ENCODE data around the gene CRKL. TPM values are rescaled to one million over a fixed set of nuclear protein-coding genes. Genes with fewer than 3 reads are reported as not detected.

CRKL gene
- total and polyA plus RNA-seq, 4 donors: 55.2 to 88.0 (median 64.6) TPM

DNA sequence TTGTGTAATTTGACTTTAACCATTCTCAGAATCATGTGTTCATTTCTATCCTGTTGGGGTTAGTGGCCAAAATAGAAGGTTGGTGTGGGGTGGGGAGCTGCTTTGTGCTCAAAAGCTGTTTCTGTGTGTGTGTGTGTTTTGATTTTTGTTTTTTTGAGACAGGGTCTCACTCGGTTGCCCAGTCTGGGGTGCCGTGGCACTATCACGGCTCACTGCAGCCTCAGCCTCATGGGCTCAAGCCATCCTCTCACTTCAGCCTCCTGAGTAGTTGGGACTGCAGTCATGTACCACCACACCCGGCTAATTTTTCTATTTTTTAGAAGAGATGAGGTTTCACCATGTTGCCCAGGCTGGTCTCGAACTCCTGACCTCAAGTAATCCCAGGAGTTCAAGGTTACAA lies 31.8 kb downstream of the CRKL start:
- H3K4me1 ChIP-seq (ENCODE audit: control insufficient read depth, insufficient read depth, low read length): peaks cover 3% of the 10 kb centered on the region
- WGBS (ENCODE audit: insufficient coverage): 94% methylated on average over 4 of the region's 5 CpGs
- no peaks in the 10 kb centered on the region for H3K9me3 ChIP-seq (ENCODE audit: control insufficient read depth, insufficient read depth, low read length)
- DNase-seq (ENCODE audit: low read depth in 4 of 6, low spot score in 6 of 6): no peak
- no peaks in the 10 kb centered on the region for H3K27me3 ChIP-seq (ENCODE audit: control insufficient read depth, insufficient read depth, low read length)
- peaks cover 27% of the 10 kb centered on the region for H3K36me3 ChIP-seq (ENCODE audit: control insufficient read depth, insufficient read depth, low read length)
- no peak overlapping the region for H3K4me3 ChIP-seq (ENCODE audit: low read depth, low read length)
- no peak overlapping the region for H3K27ac ChIP-seq (ENCODE audit: low read depth, low read length)

GRCh38 chr22:20949698-20950183 lies 32.5 kb downstream of the CRKL start:
- Histone ChIP-seq H3K4me3 (ENCODE audit: low read depth, low read length) (no peak overlapping the region), H3K36me3 (ENCODE audit: control insufficient read depth, insufficient read depth, low read length) (peaks cover 27% of the 10 kb centered on the region), H3K9me3 (ENCODE audit: control insufficient read depth, insufficient read depth, low read length) (no peaks in the 10 kb centered on the region), H3K4me1 (ENCODE audit: control insufficient read depth, insufficient read depth, low read length) (peaks cover 3% of the 10 kb centered on the region), H3K27ac (ENCODE audit: low read depth, low read length) (no peak overlapping the region), H3K27me3 (ENCODE audit: control insufficient read depth, insufficient read depth, low read length) (no peaks in the 10 kb centered on the region)
- DNase-seq (ENCODE audit: low read depth in 4 of 6, low spot score in 6 of 6): no peak
- 83% methylated on average over 12 of the region's 13 CpGs for WGBS (ENCODE audit: insufficient coverage)

GRCh38 chr22:20951151-20951931 lies 34.1 kb downstream of the CRKL start:
- H3K4me3 ChIP-seq (ENCODE audit: low read depth, low read length): no peak overlapping the region
- H3K36me3 ChIP-seq (ENCODE audit: control insufficient read depth, insufficient read depth, low read length): peaks cover 27% of the 10 kb centered on the region
- no peaks in the 10 kb centered on the region for H3K9me3 ChIP-seq (ENCODE audit: control insufficient read depth, insufficient read depth, low read length)
- WGBS (ENCODE audit: insufficient coverage): 84% methylated on average over 8 of the region's 10 CpGs
- peaks cover 3% of the 10 kb centered on the region for H3K27me3 ChIP-seq (ENCODE audit: control insufficient read depth, insufficient read depth, low read length)
- DNase-seq (ENCODE audit: low read depth in 4 of 6, low spot score in 6 of 6): no peak
- no peak overlapping the region for H3K27ac ChIP-seq (ENCODE audit: low read depth, low read length)
- H3K4me1 ChIP-seq (ENCODE audit: control insufficient read depth, insufficient read depth, low read length): no peaks in the 10 kb centered on the region

GRCh38 chr22:20951932-20952380 lies 34.7 kb downstream of the CRKL start:
- no peak for DNase-seq (ENCODE audit: low read depth in 4 of 6, low spot score in 6 of 6)
- Histone ChIP-seq H3K4me3 (ENCODE audit: low read depth, low read length) (no peak overlapping the region), H3K36me3 (ENCODE audit: control insufficient read depth, insufficient read depth, low read length) (peaks cover 27% of the 10 kb centered on the region), H3K9me3 (ENCODE audit: control insufficient read depth, insufficient read depth, low read length) (no peaks in the 10 kb centered on the region), H3K27me3 (ENCODE audit: control insufficient read depth, insufficient read depth, low read length) (peaks cover 9% of the 10 kb centered on the region), H3K4me1 (ENCODE audit: control insufficient read depth, insufficient read depth, low read length) (peaks cover 4% of the 10 kb centered on the region), H3K27ac (ENCODE audit: low read depth, low read length) (no peak overlapping the region)
- 71% methylated on average over 6 of the region's 8 CpGs for WGBS (ENCODE audit: insufficient coverage)

DNA sequence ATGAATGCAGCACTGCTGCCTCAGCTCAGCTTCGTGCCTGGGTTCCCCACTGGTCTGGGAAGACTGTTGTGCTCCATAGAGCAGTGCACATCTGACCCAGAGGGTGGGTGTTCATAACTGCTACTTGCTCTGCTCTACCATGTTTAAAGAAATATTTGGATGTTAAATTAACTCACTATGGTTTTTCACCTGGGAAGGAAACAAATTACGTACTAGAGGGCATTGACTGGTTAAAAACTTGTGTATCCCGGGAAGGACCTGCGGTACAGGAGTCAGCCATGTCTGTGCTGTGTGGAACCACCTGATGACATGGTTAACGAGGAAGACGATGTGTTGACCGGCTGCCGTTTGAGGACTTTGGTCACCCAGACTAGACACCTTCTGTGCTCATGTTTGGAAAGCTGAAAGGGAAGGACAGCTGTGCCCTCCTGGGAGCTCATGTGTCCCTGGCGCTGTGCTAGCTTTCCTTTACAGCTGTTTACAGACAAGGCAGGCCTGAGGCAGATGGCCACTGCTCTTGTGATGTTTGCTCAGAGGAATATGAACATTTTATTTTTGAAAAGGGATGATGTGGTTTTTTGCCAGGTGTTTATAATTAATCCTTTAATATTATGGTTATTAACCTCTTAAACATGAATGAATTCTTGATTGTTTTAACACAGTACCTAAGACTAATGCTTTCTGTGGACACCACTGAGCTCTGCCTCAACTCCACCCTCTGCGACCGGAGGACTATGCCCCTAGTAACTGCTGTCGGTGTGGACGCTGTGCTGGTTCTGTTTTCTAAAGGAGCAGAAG lies 35.5 kb downstream of the CRKL start:
- no peak overlapping the region for H3K4me3 ChIP-seq (ENCODE audit: low read depth, low read length)
- H3K27me3 ChIP-seq (ENCODE audit: control insufficient read depth, insufficient read depth, low read length): peaks cover 15% of the 10 kb centered on the region
- peaks cover 27% of the 10 kb centered on the region for H3K36me3 ChIP-seq (ENCODE audit: control insufficient read depth, insufficient read depth, low read length)
- DNase-seq (ENCODE audit: low read depth in 4 of 6, low spot score in 6 of 6): no peak
- no peaks in the 10 kb centered on the region for H3K9me3 ChIP-seq (ENCODE audit: control insufficient read depth, insufficient read depth, low read length)
- no peak overlapping the region for H3K27ac ChIP-seq (ENCODE audit: low read depth, low read length)
- WGBS (ENCODE audit: insufficient coverage): 90% methylated on average over 13 of the region's 13 CpGs
- H3K4me1 ChIP-seq (ENCODE audit: control insufficient read depth, insufficient read depth, low read length): peaks cover 11% of the 10 kb centered on the region

GRCh38 chr22:20953342-20953608 lies 36.1 kb downstream of the CRKL start:
- Histone ChIP-seq H3K9me3 (ENCODE audit: control insufficient read depth, insufficient read depth, low read length) (no peaks in the 10 kb centered on the region), H3K27ac (ENCODE audit: low read depth, low read length) (no peak overlapping the region), H3K27me3 (ENCODE audit: control insufficient read depth, insufficient read depth, low read length) (peaks cover 20% of the 10 kb centered on the region), H3K4me3 (ENCODE audit: low read depth, low read length) (no peak overlapping the region), H3K4me1 (ENCODE audit: control insufficient read depth, insufficient read depth, low read length) (peaks cover 17% of the 10 kb centered on the region), H3K36me3 (ENCODE audit: control insufficient read depth, insufficient read depth, low read length) (peaks cover 27% of the 10 kb centered on the region)
- DNase-seq (ENCODE audit: low read depth in 4 of 6, low spot score in 6 of 6): no peak
- no CpG with 5 or more reads among the region's 3 CpGs for WGBS (ENCODE audit: insufficient coverage)

DNA sequence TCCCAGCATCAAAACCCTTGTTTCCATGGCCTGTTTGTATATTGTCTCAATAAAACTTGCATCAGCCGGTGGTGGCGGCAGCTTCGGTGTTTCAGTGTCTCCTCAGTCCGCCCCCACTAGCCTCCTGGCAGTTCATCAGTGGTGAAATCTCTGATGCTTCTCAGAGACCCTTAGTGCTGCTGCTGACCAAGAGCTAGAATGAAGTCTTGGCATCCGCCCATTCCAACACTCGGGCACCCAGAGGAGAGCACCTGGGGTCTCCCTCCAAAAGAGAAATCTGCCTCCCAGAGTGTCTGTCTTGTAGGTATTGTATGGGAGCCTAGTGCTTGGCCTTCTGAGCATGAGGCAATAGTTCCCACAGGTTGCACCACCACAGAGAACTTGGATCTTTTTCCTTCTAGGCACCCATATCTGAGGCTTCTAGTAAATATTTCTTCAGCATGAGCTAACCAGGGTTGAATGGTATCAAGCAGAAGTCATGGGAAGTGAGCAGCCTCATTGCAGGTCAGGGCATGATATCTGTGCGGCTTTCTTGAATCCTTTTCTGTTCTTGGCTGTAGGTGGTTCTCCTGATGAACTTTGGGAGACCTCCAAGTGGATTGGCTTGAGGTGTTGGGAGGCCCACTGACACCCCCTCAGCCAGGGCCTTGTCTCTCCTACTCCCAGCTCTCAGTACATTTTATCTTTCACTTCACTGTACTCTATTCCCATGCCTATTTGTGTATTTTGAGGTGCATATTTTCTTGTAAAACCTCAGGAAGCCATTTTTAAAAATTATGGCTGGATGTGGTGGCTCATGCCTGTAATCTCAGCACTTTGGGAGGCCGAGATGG lies 36.7 kb downstream of the CRKL start:
- peaks cover 26% of the 10 kb centered on the region for H3K27me3 ChIP-seq (ENCODE audit: control insufficient read depth, insufficient read depth, low read length)
- no peaks in the 10 kb centered on the region for H3K9me3 ChIP-seq (ENCODE audit: control insufficient read depth, insufficient read depth, low read length)
- peaks cover 26% of the 10 kb centered on the region for H3K36me3 ChIP-seq (ENCODE audit: control insufficient read depth, insufficient read depth, low read length)
- no peak overlapping the region for H3K27ac ChIP-seq (ENCODE audit: low read depth, low read length)
- WGBS (ENCODE audit: insufficient coverage): 99% methylated on average over 5 of the region's 8 CpGs
- H3K4me3 ChIP-seq (ENCODE audit: low read depth, low read length): no peak overlapping the region
- H3K4me1 ChIP-seq (ENCODE audit: control insufficient read depth, insufficient read depth, low read length): peaks cover 18% of the 10 kb centered on the region
- no peak for DNase-seq (ENCODE audit: low read depth in 4 of 6, low spot score in 6 of 6)

DNA sequence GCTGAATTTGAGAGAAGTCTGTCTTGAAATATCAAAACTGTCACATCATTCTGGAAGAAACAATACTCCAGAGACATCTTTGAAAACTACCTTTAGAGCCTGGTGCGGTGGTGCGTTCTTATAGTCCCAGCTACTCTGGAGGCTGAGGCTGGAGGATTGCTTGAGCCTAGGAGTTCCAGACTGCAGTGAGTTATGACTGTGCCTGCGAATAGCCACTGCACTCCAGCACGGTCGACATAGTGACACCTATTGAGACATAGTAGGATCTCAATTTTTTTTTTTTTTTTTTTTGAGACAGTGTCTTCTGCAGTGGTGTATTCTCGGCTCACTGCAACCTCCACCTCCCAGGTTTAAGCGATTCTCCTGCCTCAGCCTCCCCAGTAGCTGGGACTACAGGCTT lies 38.3 kb downstream of the CRKL start:
- no peaks in the 10 kb centered on the region for H3K9me3 ChIP-seq (ENCODE audit: control insufficient read depth, insufficient read depth, low read length)
- H3K4me1 ChIP-seq (ENCODE audit: control insufficient read depth, insufficient read depth, low read length): peaks cover 18% of the 10 kb centered on the region
- H3K27ac ChIP-seq (ENCODE audit: low read depth, low read length): no peak overlapping the region
- H3K27me3 ChIP-seq (ENCODE audit: control insufficient read depth, insufficient read depth, low read length): peaks cover 28% of the 10 kb centered on the region
- WGBS (ENCODE audit: insufficient coverage): 100% methylated on average over 1 of the region's 7 CpGs
- H3K36me3 ChIP-seq (ENCODE audit: control insufficient read depth, insufficient read depth, low read length): peaks cover 13% of the 10 kb centered on the region
- no peak overlapping the region for H3K4me3 ChIP-seq (ENCODE audit: low read depth, low read length)
- no peak for DNase-seq (ENCODE audit: low read depth in 4 of 6, low spot score in 6 of 6)

GRCh38 chr22:20956258-20957101 lies 39.3 kb downstream of the CRKL start:
- Histone ChIP-seq H3K4me3 (ENCODE audit: low read depth, low read length) (no peak overlapping the region), H3K36me3 (ENCODE audit: control insufficient read depth, insufficient read depth, low read length) (peaks cover 7% of the 10 kb centered on the region), H3K4me1 (ENCODE audit: control insufficient read depth, insufficient read depth, low read length) (peaks cover 18% of the 10 kb centered on the region), H3K27ac (ENCODE audit: low read depth, low read length) (no peak overlapping the region), H3K27me3 (ENCODE audit: control insufficient read depth, insufficient read depth, low read length) (peaks cover 28% of the 10 kb centered on the region), H3K9me3 (ENCODE audit: control insufficient read depth, insufficient read depth, low read length) (no peaks in the 10 kb centered on the region)
- no peak for DNase-seq (ENCODE audit: low read depth in 4 of 6, low spot score in 6 of 6)
- WGBS (ENCODE audit: insufficient coverage): 28% methylated on average over 27 of the region's 27 CpGs
